HEK293 (cell line): ENCODE results near the gene XPNPEP2.

Experiments used
- CTCF ChIA-PET: fragments of 350-600 bp; formaldehyde crosslinking; extraction: SDS; loops from one replicate; lab custom pipeline; 2021; ENCODE audit warnings: antibody characterized with exemption; lab: Yijun Ruan, JAX
- POLR2A ChIA-PET: fragments of 300-600 bp; formaldehyde crosslinking; extraction: SDS; loops from one replicate; lab custom pipeline; 2020; ENCODE audit warnings: antibody characterized with exemption, inconsistent platforms; lab: Yijun Ruan, JAX
- H3K27ac ChIP-seq: fragments of 200-500 bp; sonication (Bioruptor generic); 2 replicates; pipeline ENCODE4 v1.5.1; 2014; ENCODE audit warnings: low read depth, low read length, control low read depth, inconsistent platforms; ENCODE audit errors: extremely low read depth
- H3K36me3 ChIP-seq, 2 experiments: fragments of 200-500 bp in 1 of 2; sonication (Bioruptor generic) in 1 of 2; 1 replicate in 1 of 2; 2 replicates in 1 of 2; pipeline ENCODE4 v1.5.1; 2014 to 2017; ENCODE audit warnings: inconsistent platforms in 2 of 2, low read length in 2 of 2; ENCODE audit not compliant: control insufficient read depth in 2 of 2, insufficient read depth in 1 of 2
- H3K4me1 ChIP-seq: fragments of 200-500 bp; sonication (Bioruptor generic); 2 replicates; pipeline ENCODE4 v1.5.1; 2014; ENCODE audit warnings: mild to moderate bottlenecking, low read length, inconsistent platforms; ENCODE audit not compliant: control insufficient read depth, insufficient read depth
- H3K4me3 ChIP-seq: 2 replicates; pipeline ENCODE4 v1.5.1; 2011; ENCODE audit warnings: low read depth, mild to moderate bottlenecking, control low read depth, low read length, moderate library complexity
- H3K9me3 ChIP-seq: fragments of 200-500 bp; sonication (Bioruptor generic); 2 replicates; pipeline ENCODE4 v1.5.1; 2014; ENCODE audit warnings: low read depth, low read length, inconsistent platforms; ENCODE audit not compliant: control insufficient read depth, insufficient read depth
- BCL6B ChIP-seq: fragments of 450-650 bp; formaldehyde crosslinking; IDR thresholded peaks from 2 replicates; pipeline ENCODE4 v1.5.1; 2017; ENCODE audit warnings: missing biosample characterization, missing genetic modification characterization
- PRDM2 ChIP-seq: fragments of 450-650 bp; formaldehyde crosslinking; IDR thresholded peaks from 2 replicates; pipeline ENCODE4 v1.5.1; 2016; ENCODE audit warnings: missing biosample characterization, missing genetic modification characterization, borderline replicate concordance
- PRDM6 ChIP-seq: fragments of 450-650 bp; formaldehyde crosslinking; IDR thresholded peaks from 2 replicates; pipeline ENCODE4 v1.5.1; 2017; ENCODE audit warnings: missing biosample characterization, missing genetic modification characterization
- ZBTB48 ChIP-seq: fragments of 450-650 bp; formaldehyde crosslinking; IDR thresholded peaks from 2 replicates; pipeline ENCODE4 v1.5.1; 2016; ENCODE audit warnings: missing biosample characterization, missing genetic modification characterization
- ZBTB49 ChIP-seq: fragments of 450-650 bp; formaldehyde crosslinking; IDR thresholded peaks from 2 replicates; pipeline ENCODE4 v1.5.1; 2016; ENCODE audit warnings: missing biosample characterization, missing genetic modification characterization, low read depth
- ZNF23 ChIP-seq: fragments of 450-650 bp; formaldehyde crosslinking; IDR thresholded peaks from 2 replicates; pipeline ENCODE4 v1.5.1; 2016; ENCODE audit warnings: missing biosample characterization, missing genetic modification characterization, borderline replicate concordance
- ZNF610 ChIP-seq: fragments of 450-650 bp; formaldehyde crosslinking; IDR thresholded peaks from 2 replicates; pipeline ENCODE4 v1.5.1; 2016; ENCODE audit warnings: missing biosample characterization, missing genetic modification characterization, borderline replicate concordance
- ZNF624 ChIP-seq: fragments of 450-650 bp; formaldehyde crosslinking; IDR thresholded peaks from 2 replicates; pipeline ENCODE4 v1.5.1; 2017; ENCODE audit warnings: missing biosample characterization, missing genetic modification characterization
- ZNF626 ChIP-seq: fragments of 450-650 bp; sonication (Bioruptor Pico); formaldehyde crosslinking; IDR thresholded peaks from 2 replicates; pipeline ENCODE4 v1.5.1; 2018; ENCODE audit warnings: missing biosample characterization, missing genetic modification characterization, inconsistent platforms
- ZNF792 ChIP-seq: fragments of 450-650 bp; formaldehyde crosslinking; IDR thresholded peaks from 2 replicates; pipeline ENCODE4 v1.5.1; 2016; ENCODE audit warnings: missing biosample characterization, missing genetic modification characterization
- ZSCAN18 ChIP-seq: fragments of 450-650 bp; formaldehyde crosslinking; IDR thresholded peaks from 2 replicates; pipeline ENCODE4 v1.5.1; 2016; ENCODE audit warnings: missing biosample characterization, missing genetic modification characterization

The XPNPEP2 gene

GRCh38 chrX:129786210-129786651 lies 47.5 kb downstream of the XPNPEP2 start:
- no peaks in the 10 kb centered on the region for H3K4me1 ChIP-seq
- TF ChIP-seq ZNF624: no peak
- no peak for TF ChIP-seq PRDM2 (tag by site-specific recombination)
- TF ChIP-seq ZNF23: no peak
- TF ChIP-seq ZBTB48 (tag by site-specific recombination): no peak
- no peak for TF ChIP-seq ZNF626 (tag by site-specific recombination)
- TF ChIP-seq ZSCAN18 (tag by site-specific recombination): no peak
- TF ChIP-seq PRDM6 (tag by site-specific recombination): no peak
- no peak for TF ChIP-seq ZNF610 (tag by site-specific recombination)
- TF ChIP-seq ZBTB49 (tag by site-specific recombination): no peak
- TF ChIP-seq BCL6B (tag by site-specific recombination): no peak
- TF ChIP-seq ZNF792 (tag by site-specific recombination): no peak
- ChIA-PET CTCF (no interaction called here), POLR2A (no interaction called here)
- no peaks in the 10 kb centered on the region for H3K9me3 ChIP-seq
- H3K4me3 ChIP-seq: no peak overlapping the region
- H3K27ac ChIP-seq: no peak overlapping the region
- H3K36me3 ChIP-seq: no peaks in the 10 kb centered on the region
